ENCODE results near the gene RARB. TPM values are rescaled to one million over a fixed set of nuclear protein-coding genes. Genes with fewer than 3 reads are reported as not detected.
A peak's percentile ranks its signal among the peaks of the same experiment; 100 is the strongest.

The RARB gene
- total and polyA plus RNA-seq, 2 donors (not counting 3 experiments of a cell fraction or from before 2014, with no cell fraction given), result 15.3 to 23.4 TPM

DNA sequence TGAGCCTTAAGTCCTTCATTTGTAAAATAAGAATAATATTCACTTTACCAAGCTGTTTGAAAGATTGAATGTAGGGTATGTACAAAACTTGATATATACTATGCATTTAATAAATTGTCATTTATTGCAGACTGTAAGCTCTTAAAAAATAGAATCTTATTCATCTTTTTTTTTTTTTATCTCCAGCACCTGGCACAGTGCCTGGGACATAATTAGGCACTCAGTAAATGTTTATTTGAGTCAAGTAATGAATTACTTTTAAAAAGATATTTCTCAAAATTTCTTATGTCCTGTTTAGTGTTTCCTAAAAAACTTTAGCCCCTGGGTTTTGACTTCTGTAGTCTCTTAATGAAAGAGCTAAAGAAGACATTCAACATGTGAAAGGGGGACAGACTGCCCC is 164.9 kb downstream of the RARB start:
- no TSS peak for BruUV-seq (replicated peaks)
- FAIRE-seq, result no peak
- Histone ChIP-seq H4K20me1 (replicated peaks; ENCODE audit: control insufficient read depth, extremely low read depth, insufficient read depth, low read length) (no peaks in the 10 kb centered on the region), H3K4me2 (ENCODE audit: insufficient read depth, low read length) (no peak overlapping the region), H3K9me3 (replicated peaks; ENCODE audit: control insufficient read depth, insufficient read depth, low read length) (no peaks in the 10 kb centered on the region), H3K36me3 (ENCODE audit: control insufficient read depth in 2 of 2, extremely low read depth in 1 of 2, insufficient read depth in 2 of 2, low read length in 2 of 2) (peaks cover 5 to 6% of the 10 kb centered on the region in 2 experiments), H3K79me2 (ENCODE audit: control insufficient read depth, insufficient read depth, low read length) (no peaks in the 10 kb centered on the region), H3K4me3 (replicated peaks in 1 of 3; ENCODE audit: insufficient read depth in 1 of 3, low read depth in 1 of 3, low read length in 3 of 3) (no peak overlapping the region), H3K27ac (ENCODE audit: insufficient read depth, low read depth, low read length) (peak overlapping the region; percentile 25), H3K9me1 (replicated peaks; ENCODE audit: control insufficient read depth, extremely low read depth, insufficient read depth, low read length) (no peaks in the 10 kb centered on the region), H3K4me1 (ENCODE audit: control insufficient read depth, extremely low read depth, insufficient read depth, low read length) (peaks cover 6% of the 10 kb centered on the region), H3K9ac (replicated peaks; ENCODE audit: extremely low read depth, insufficient read depth, low read length) (no peak overlapping the region), H3K27me3 (ENCODE audit: control insufficient read depth in 2 of 2, insufficient read depth in 2 of 2, low read length in 2 of 2) (no peaks in the 10 kb centered on the region), H2AFZ (ENCODE audit: low read depth, low read length) (no peak overlapping the region)
- dilution Hi-C loops (cut with MboI; ENCODE audit: extremely low pct_ligation_motif_present, low sequenced_read_pairs), result no loop called here
- intact Hi-C loops (cut with micrococcal nuclease), result loop anchor here (5.0 kb wide), 2 partner anchors 181 to 441 kb away; no protein-coding TSS in a partner anchor
- TF ChIP-seq JUN (IDR thresholded peaks at IDR 0.05; ENCODE audit: borderline replicate concordance, insufficient read depth, insufficient read length, low read depth) (no peak), CTCF (IDR thresholded peaks at IDR 0.05; ENCODE audit: extremely low read depth in 1 of 2, insufficient read depth in 1 of 2, low read depth in 1 of 2, low read length in 2 of 2) (no peak), POLR2A (IDR thresholded peaks at IDR 0.05; ENCODE audit: low read depth, low read length) (no peak), FOS (IDR thresholded peaks at IDR 0.05; ENCODE audit: borderline replicate concordance, insufficient read depth, low read length) (no peak), MAX (IDR thresholded peaks at IDR 0.05; ENCODE audit: insufficient read depth, insufficient read length) (no peak), POLR2AphosphoS5 (IDR thresholded peaks at IDR 0.05; ENCODE audit: insufficient read depth, low read depth, low read length) (no peak), GATA2 (IDR thresholded peaks at IDR 0.05; ENCODE audit: insufficient read depth, insufficient read length, low read depth, low read length) (no peak), MYC (IDR thresholded peaks at IDR 0.05; ENCODE audit: low read depth, low read length) (no peak), EZH2 (IDR thresholded peaks at IDR 0.05; ENCODE audit: borderline replicate concordance, low read depth, low read length, severe bottlenecking) (no peak)
- ChIA-PET CTCF (interaction anchor here (0.8 to 5.0 kb wide), 46 partner anchors 14 to 820 kb away, joined by 3 to 70 read pairs (median 6); partner anchors contain the start of gene RARB), POLR2A (interaction anchor here (2.4 kb wide), 1 partner anchor 165 kb away, joined by 12 read pairs; the partner anchor contains the start of gene RARB)
- peak; percentile 23 for DNase-seq (ENCODE audit: low read depth, low spot score)
